Muscle of arm (tissue), 14 donors: ENCODE data around the gene GJA4. TPM values are rescaled to one million over a fixed set of nuclear protein-coding genes. Genes with fewer than 3 reads are reported as not detected.

Experiments
- DNase-seq: peaks from one replicate; pipeline ENCODE4 v3.0.0-alpha.2; 2013
- long read RNA-seq, 11 donors: transcript quantifications; one replicate each; lab custom pipeline, GENCODE V29; 2026
- polyA plus RNA-seq, 12 donors: library from polyadenylated mRNA; unstranded; fragments of 120-200 nt; gene quantifications; one replicate each; pipeline ENCODE4 v1.2.1, GENCODE V29; 2013; ENCODE audit not compliant: insufficient read length in 12 of 12

Gene GJA4
- polyA plus RNA-seq: 10 to 100 TPM in 11 of 12 donors, not detected in 1; 27.2 to 58.0 (median 32.5) TPM
- long read RNA-seq, donor 1, partial matches to known transcripts: 16 of 16 reads
- long read RNA-seq, donor 1, other reads (novel, unspliced or antisense): 0 of 16 reads
- long read RNA-seq, donor 2, transcript GJA4-201 (2 exons, 1,622 nt): major isoform, 12 of 36 reads
- long read RNA-seq, donor 2, partial matches to known transcripts: 21 of 36 reads
- long read RNA-seq, donor 2, other reads (novel, unspliced or antisense): 0 of 36 reads
- long read RNA-seq, donor 3, partial matches to known transcripts: 0 of 3 reads
- long read RNA-seq, donor 3, other reads (novel, unspliced or antisense): 0 of 3 reads
- long read RNA-seq, donor 4, partial matches to known transcripts: 0 of 4 reads
- long read RNA-seq, donor 4, other reads (novel, unspliced or antisense): 0 of 4 reads
- long read RNA-seq, donor 5, transcript GJA4-201 (2 exons, 1,622 nt): major isoform, 9 of 12 reads
- long read RNA-seq, donor 5, partial matches to known transcripts: 0 of 12 reads
- long read RNA-seq, donor 5, other reads (novel, unspliced or antisense): 0 of 12 reads
- long read RNA-seq, donor 6, transcript GJA4-201 (2 exons, 1,622 nt): major isoform, 5 of 5 reads
- long read RNA-seq, donor 6, partial matches to known transcripts: 0 of 5 reads
- long read RNA-seq, donor 6, other reads (novel, unspliced or antisense): 0 of 5 reads
- long read RNA-seq, donor 7, partial matches to known transcripts: 0 of 3 reads
- long read RNA-seq, donor 7, other reads (novel, unspliced or antisense): 0 of 3 reads
- long read RNA-seq, donor 8, transcript GJA4-201 (2 exons, 1,622 nt): major isoform, 6 of 8 reads
- long read RNA-seq, donor 8, partial matches to known transcripts: 0 of 8 reads
- long read RNA-seq, donor 8, other reads (novel, unspliced or antisense): 0 of 8 reads
- long read RNA-seq, donor 9, transcript GJA4-201 (2 exons, 1,622 nt): major isoform, 8 of 9 reads
- long read RNA-seq, donor 9, partial matches to known transcripts: 0 of 9 reads
- long read RNA-seq, donor 9, other reads (novel, unspliced or antisense): 0 of 9 reads
- long read RNA-seq, donor 10, transcript GJA4-201 (2 exons, 1,622 nt): major isoform, 8 of 33 reads
- long read RNA-seq, donor 10, partial matches to known transcripts: 22 of 33 reads
- long read RNA-seq, donor 10, other reads (novel, unspliced or antisense): 0 of 33 reads
- long read RNA-seq, donor 11, transcript GJA4-201 (2 exons, 1,622 nt): major isoform, 11 of 13 reads
- long read RNA-seq, donor 11, partial matches to known transcripts: 0 of 13 reads
- long read RNA-seq, donor 11, other reads (novel, unspliced or antisense): 0 of 13 reads

GRCh38 chr1:34792868-34793727 lies at the start of gene GJA4:
TSS of gene GJA4 (plus strand) at chr1:34792999. CDS start at chr1:34794214, 1,215 bp downstream.
- DNase-seq: no peak

GRCh38 chr1:34743775-34744174 lies 49.0 kb upstream of the GJA4 start:
- no peak for DNase-seq

- DNase-seq: no peak
These were observed 47.9 kb upstream of the GJA4 start for GRCh38 chr1:34744851-34745250.

DNA sequence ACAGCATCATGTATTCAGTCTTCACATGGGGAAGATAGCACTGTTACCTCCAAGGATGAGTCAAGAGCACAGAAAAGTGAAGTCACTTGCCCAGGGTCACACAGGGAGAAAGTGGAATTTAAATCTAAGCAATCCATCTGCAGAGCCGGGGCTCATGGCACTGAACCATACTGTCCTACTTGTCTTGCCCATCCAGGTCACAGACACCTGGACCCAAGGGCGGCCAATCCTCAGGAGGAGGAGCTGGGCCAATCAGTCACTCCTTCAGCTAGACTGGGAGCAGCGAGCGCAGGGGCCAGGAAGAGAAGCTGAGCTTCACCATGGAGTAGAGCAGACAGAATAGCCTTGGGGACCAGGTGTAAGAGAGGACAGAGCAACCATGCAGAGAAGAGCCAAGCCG lies 47.1 kb upstream of the GJA4 start:
- DNase-seq: no peak

DNA sequence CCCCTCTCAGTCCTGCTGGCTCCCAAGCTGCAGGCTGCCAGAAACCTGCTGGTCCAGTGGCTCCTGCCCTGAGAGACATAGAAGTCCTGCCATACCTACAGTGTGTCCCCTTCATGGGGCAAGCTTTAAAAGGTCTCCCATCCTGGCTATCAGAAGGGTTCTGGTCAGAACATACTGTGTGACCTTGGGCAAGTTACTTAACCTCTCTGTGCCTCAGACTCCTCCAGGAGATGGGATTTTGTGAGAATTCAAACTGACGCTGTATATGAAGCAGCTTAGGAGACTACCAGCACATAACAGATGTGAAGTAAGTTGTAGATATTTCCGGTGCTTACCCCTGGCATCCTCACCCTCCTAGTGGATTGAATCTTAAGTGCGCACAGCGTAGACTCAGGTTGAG lies 46.7 kb upstream of the GJA4 start:
- no peak for DNase-seq

- DNase-seq: no peak
These were observed 45.8 kb upstream of the GJA4 start for GRCh38 chr1:34746785-34747637.

GRCh38 chr1:34747638-34747941 lies 45.2 kb upstream of the GJA4 start:
- no peak for DNase-seq

DNA sequence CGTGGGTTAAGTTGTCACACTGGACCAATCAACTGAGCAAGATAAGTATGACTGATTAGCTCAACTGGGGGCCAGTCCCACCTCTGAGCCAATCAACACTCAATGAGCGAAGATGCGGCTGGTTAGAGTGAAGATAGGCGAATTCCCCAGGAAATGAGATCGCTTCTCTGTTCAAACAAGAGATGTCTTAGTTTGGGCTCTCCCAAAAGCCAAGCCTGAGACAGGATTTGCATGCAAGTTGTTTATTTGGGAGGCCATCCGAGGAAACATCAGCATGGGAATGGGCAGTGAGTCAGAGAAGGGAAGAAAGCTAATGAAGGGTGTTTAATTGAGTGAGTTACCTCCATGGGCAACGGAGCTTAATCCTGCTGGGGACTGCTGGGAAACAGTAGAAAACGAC lies 42.8 kb upstream of the GJA4 start:
- no peak for DNase-seq

DNA sequence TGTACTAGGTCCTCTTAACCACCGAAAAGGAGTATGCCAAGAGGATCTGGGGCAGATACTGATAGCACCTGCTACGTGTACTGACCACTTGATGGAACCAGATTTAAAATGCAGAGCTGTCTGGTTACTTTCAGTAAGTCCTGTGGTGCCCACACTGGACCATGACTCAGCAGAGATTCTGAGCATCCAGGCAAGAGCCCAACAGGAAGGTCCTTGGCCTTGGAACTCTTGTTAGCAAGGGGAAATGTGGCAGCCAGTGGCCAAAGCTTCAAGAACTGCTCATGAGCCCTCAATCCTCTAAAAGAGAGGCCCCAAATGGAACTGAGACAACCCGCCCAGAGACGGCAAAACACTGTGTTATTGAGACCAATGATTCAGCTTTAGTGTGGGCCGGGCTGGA lies 42.2 kb upstream of the GJA4 start:
- no peak for DNase-seq

GRCh38 chr1:34753163-34753562 lies 39.6 kb upstream of the GJA4 start:
- DNase-seq: no peak

DNA sequence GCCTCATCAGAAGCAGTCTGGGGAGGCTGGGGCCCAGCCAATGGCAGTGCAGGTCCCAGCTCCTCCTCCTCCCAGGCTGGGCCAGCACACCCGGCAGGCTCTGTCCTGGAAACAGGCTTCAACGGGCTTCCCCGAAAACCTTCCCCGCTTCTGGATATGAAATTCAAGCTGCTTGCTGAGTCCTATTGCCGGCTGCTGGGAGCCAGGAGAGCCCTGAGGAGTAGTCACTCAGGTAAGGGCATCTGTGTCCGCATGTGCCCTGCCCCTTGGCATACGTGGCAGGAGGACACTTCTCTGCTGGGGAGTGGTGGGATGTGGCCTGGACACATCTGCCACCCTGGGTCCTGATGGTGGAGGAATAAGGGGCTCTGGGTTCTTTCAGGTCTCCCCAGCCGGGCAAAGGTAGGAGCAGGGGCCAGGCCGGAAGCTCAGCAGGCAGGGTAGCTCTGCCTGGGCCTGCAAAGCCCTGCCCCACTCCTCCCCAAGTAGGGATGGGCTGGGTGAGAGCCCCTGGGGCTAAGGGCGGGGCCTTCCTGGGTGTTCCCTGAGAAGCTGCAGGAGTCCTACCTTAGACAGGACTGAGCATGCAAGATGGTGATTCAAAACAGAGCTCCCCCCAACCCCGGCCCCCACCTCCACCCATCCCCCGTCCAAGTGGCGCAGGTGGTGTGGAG lies 37.7 kb upstream of the GJA4 start, which contains the start of gene GJB5:
GJB5 (plus strand) TSS at position 84 of the 674 bp plus-strand sequence. CDS start 2,284 bp downstream, outside the sequence.
- DNase-seq: no peak

GRCh38 chr1:34755961-34756360 lies 36.8 kb upstream of the GJA4 start:
- DNase-seq: no peak

GRCh38 chr1:34757386-34757785 lies 35.4 kb upstream of the GJA4 start:
- DNase-seq: no peak

DNA sequence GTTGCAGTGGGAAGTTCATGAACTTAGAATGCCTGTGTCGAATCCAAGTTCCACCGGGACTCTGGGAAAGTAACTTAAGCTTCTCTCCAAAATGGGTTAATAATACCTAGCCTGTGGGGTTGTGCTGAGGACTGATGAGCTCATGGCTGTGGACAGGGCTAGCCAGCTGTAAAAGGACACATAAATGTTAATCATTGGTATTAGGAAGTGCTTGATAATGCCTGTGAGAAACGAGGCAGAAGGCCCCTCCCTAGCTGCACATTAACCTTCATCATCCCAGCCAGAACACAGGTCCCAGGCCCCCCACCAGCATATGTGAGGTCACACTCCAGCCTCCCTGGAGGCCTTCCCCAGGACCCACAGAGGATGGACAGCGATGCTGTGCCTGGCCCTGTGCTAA lies 34.0 kb upstream of the GJA4 start:
- no peak for DNase-seq

DNA sequence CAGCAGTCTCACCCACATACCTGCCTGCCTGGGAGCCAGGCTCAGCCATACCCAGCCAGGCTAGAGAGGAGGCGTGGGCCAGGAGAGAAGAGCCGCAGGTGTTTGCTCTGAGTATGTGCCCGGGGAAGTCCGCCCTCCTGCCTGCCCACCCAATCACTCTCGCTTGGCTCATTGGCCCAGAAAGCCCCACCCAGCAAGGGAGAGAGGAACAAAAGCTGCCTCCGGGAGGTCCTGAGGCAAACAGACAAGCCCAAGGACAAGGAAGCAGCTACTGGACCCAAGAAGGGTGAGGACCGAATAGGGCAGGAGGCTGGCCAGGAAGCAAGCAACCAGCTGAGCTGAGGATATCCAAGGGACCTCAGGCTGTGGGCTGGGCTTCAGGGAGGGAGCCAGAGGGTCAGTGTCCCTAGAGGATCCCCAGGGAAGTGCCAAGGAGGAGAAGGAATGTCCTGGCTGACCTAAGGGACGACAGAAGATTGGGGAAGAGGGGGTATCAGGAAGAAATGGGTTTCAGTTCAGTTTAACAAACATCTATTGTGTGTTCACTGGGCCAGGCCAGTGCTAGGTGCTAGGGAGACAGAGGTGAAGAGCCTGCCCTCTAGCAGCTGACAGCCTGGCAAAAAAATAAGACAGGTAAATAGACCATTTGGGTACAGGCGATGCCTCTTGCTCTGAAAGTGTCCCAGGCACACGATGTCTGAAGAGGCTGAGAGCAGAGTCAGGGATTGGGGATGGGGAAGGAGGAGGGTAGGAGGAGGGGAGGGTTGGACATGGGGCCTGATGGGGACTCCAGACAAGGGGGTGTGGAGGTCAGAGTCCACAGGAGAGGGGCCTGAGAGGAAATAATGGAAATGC lies 33.1 kb upstream of the GJA4 start, which contains the start of gene GJB4:
GJB4 (plus strand) TSS at position 238 of the 855 bp plus-strand sequence. CDS start 1,515 bp downstream, outside the sequence.
- no peak for DNase-seq

- DNase-seq: no peak
These were observed 31.5 kb upstream of the GJA4 start for GRCh38 chr1:34761176-34761761.

DNA sequence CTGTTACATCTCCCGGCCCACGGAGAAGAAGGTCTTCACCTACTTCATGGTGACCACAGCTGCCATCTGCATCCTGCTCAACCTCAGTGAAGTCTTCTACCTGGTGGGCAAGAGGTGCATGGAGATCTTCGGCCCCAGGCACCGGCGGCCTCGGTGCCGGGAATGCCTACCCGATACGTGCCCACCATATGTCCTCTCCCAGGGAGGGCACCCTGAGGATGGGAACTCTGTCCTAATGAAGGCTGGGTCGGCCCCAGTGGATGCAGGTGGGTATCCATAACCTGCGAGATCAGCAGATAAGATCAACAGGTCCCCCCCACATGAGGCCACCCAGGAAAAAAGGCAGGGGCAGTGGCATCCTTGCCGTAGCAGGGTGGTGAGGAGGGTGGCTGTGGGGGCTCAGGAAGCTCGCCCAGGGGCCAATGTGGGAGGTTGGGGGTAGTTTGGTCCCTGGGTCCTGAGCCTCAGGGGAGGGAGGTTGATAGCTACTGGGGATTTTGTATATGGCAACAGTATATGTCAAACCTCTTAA lies 31.0 kb upstream of the GJA4 start:
- DNase-seq: no peak
